GM13976 (cell line): ENCODE data around the gene CNOT6.

Experiments
- DNase-seq: peaks from one replicate; pipeline ENCODE4 v3.0.0; 2012; ENCODE audit warnings: low spot score
- CTCF ChIP-seq: IDR thresholded peaks from 2 replicates; pipeline ENCODE4 v1.5.1; 2012; ENCODE audit warnings: borderline replicate concordance, mild to moderate bottlenecking; ENCODE audit not compliant: insufficient read depth; ENCODE audit errors: extremely low read depth, missing control alignments, control extremely low read depth
- in situ Hi-C: fragments of 300-500 bp; cut with MboI; formaldehyde crosslinking; loops from one replicate; pipeline ENCODE4 v1.12.0; 2022; ENCODE audit warnings: low sequenced_read_pairs, mixed read lengths, inconsistent platforms; ENCODE audit not compliant: unreplicated experiment

The CNOT6 gene

DNA sequence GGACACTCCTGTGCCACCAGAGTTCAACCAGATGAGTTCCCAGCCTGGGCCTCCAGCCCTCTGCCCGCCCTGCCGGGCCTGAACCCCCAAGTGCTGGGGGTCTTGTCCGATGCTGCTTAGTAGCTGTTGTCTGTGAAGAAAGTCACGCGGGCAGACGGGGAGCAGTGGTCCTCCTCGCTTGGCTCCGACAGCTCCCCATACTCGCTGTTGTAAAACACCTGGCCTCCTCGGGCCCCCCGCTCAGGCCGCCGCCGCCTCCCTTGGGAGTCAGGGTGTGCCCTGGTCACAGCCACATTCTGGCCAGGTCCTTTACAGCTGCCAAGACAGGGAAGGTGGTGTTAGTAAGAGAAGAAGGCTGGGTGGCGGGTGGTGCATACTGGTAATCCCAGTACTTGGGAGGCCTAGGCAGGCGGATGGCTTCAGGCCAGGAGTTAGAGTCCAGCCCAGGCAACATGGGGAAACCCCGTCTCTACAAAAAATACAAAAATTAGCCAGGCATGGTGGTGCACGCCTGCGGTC, 109.0 kb downstream of the CNOT6 start:
- no peak for DNase-seq
- no peak for TF ChIP-seq CTCF
- in situ Hi-C loops = no loop called here

- no peak for DNase-seq
- TF ChIP-seq CTCF = no peak
- in situ Hi-C loops = no loop called here
These were observed 110.1 kb downstream of the CNOT6 start for GRCh38 chr5:180604271-180604670.

GRCh38 chr5:180605554-180606214, 111.5 kb downstream of the CNOT6 start:
- TF ChIP-seq CTCF = peak; percentile 73
- in situ Hi-C loops = no loop called here
- peak; percentile 82 for DNase-seq

- no peak for DNase-seq
- in situ Hi-C loops = no loop called here
- TF ChIP-seq CTCF = no peak
These were observed 112.1 kb downstream of the CNOT6 start for GRCh38 chr5:180606215-180606785.

GRCh38 chr5:180607861-180608571, 113.8 kb downstream of the CNOT6 start:
- no peak for DNase-seq
- TF ChIP-seq CTCF = no peak
- in situ Hi-C loops = no loop called here

DNA sequence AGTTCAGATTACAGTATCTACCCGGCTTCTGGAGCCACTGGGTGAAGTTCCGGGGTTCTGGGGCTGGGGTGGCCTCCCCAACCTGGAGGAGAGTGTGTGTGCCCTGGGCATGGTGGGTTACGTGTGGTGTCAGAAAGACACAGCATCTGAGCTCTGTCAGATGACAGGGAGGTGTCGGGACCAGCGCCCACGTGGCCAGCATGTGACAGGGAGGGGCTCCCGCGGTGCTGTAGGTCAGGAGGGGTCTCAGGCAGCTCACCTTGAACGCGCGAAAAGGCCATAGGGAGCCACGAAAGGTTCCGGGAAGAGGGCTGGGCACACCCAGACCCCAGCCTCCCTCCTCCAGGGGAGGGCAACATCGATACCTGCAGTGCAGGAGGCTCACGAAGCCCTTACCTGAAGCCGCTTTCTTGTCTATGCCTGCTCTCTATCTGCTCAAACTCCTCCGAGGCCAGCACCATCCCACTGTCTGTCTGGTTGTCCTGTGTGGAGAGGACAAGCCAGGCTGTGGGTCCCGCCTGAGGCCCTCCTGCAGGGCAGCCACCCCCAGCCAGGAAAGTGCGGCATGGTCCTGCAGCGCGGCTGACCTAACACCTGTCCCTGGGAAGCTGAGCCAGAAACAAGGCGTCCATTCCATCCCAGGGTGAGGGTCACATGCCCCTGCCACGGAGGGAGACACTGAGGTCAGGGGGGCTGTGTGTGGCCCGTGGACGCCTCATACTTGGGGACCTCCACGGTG, 114.6 kb downstream of the CNOT6 start:
- in situ Hi-C loops = no loop called here
- DNase-seq = no peak
- TF ChIP-seq CTCF = no peak
